PC-3 (cell line): ENCODE results near the gene TP53RK. TPM values are rescaled to one million over a fixed set of nuclear protein-coding genes. Genes with fewer than 3 reads are reported as not detected.

Experiments
- ATAC-seq: fragments of 200-7000 bp; cut with Tn5 transposase; 2 replicates; pipeline ENCODE4 v1.9.1; 2020; ENCODE audit warnings: mild to moderate bottlenecking, moderate library complexity
- BruUV-seq: library from RNA; stranded (reverse); fragments of 400-500 nt; replicated peaks from 2 replicates; lab custom pipeline; 2021; lab: Mats Ljungman, UMichigan
- CTCF ChIA-PET: fragments of 300-600 bp; sonication (Branson Sonifier 250); formaldehyde crosslinking; loops from one replicate; lab custom pipeline; 2022; ENCODE audit warnings: antibody characterized with exemption; lab: Charles Lee
- POLR2A ChIA-PET: fragments of 300-600 bp; sonication (Branson Sonifier 250); formaldehyde crosslinking; loops from one replicate; lab custom pipeline; 2022; ENCODE audit warnings: antibody characterized with exemption; ENCODE audit not compliant: unreplicated experiment; lab: Charles Lee
- DNase-seq: peaks from one replicate; pipeline ENCODE4 v3.0.0-alpha.2; 2015
- H2AFZ ChIP-seq: fragments of 300-600 bp; sonication (generic); 2 replicates; pipeline ENCODE4 v1.6.0; 2016; ENCODE audit warnings: antibody characterized with exemption, low read length
- H3F3A ChIP-seq: fragments of 300-600 bp; sonication (generic); one replicate; pipeline ENCODE4 v1.6.0; 2017; ENCODE audit warnings: antibody characterized with exemption, low read length, control low read depth, mild to moderate bottlenecking; ENCODE audit not compliant: unreplicated experiment
- H3K27ac ChIP-seq: fragments of 300-600 bp; sonication (generic); 2 replicates; pipeline ENCODE4 v1.5.1; 2016; ENCODE audit warnings: mild to moderate bottlenecking, low read length
- H3K27me3 ChIP-seq: fragments of 300-600 bp; sonication (generic); 2 replicates; pipeline ENCODE4 v1.6.1; 2016; ENCODE audit warnings: low read length, mixed read lengths
- H3K36me3 ChIP-seq: fragments of 300-600 bp; sonication (generic); 2 replicates; pipeline ENCODE4 v1.6.1; 2016; ENCODE audit warnings: low read depth, mixed run types, low read length, mixed read lengths
- H3K4me1 ChIP-seq: fragments of 300-600 bp; sonication (generic); 2 replicates; pipeline ENCODE4 v1.5.1; 2016; ENCODE audit warnings: low read length; ENCODE audit not compliant: insufficient read depth
- H3K4me2 ChIP-seq: fragments of 300-600 bp; sonication (generic); 2 replicates; pipeline ENCODE4 v1.6.0; 2016; ENCODE audit warnings: low read length
- H3K4me3 ChIP-seq: fragments of 300-600 bp; sonication (generic); 2 replicates; pipeline ENCODE4 v1.5.1; 2016; ENCODE audit warnings: mild to moderate bottlenecking, low read length, mixed read lengths
- H3K79me2 ChIP-seq: fragments of 300-600 bp; sonication (generic); 2 replicates; pipeline ENCODE4 v1.6.1; 2017; ENCODE audit warnings: low read length, mixed read lengths
- H3K9ac ChIP-seq: fragments of 300-600 bp; sonication (generic); 2 replicates; pipeline ENCODE4 v1.6.0; 2016; ENCODE audit warnings: mild to moderate bottlenecking, low read length
- H3K9me2 ChIP-seq: fragments of 300-600 bp; sonication (generic); replicated peaks from 2 replicates; pipeline ENCODE4 v1.6.1; 2016; ENCODE audit warnings: mixed run types, low read length, mixed read lengths
- H3K9me3 ChIP-seq: fragments of 300-600 bp; sonication (generic); 2 replicates; pipeline ENCODE4 v1.6.1; 2016; ENCODE audit warnings: low read length, mixed read lengths
- H4K20me1 ChIP-seq: fragments of 300-600 bp; sonication (generic); 2 replicates; pipeline ENCODE4 v1.6.1; 2016; ENCODE audit warnings: low read length, mixed read lengths
- EZH2 ChIP-seq: fragments of 300-600 bp; sonication (generic); IDR thresholded peaks from one replicate; pipeline ENCODE4 v1.6.1; 2017; ENCODE audit warnings: antibody characterized with exemption, mild to moderate bottlenecking, low read length; ENCODE audit not compliant: unreplicated experiment
- EZH2phosphoT487 ChIP-seq: fragments of 300-600 bp; sonication (generic); IDR thresholded peaks from 2 replicates; pipeline ENCODE4 v1.6.1; 2018; ENCODE audit warnings: mild to moderate bottlenecking, antibody characterized with exemption, low read length, borderline replicate concordance
- intact Hi-C: fragments of 100-400 bp; cut with micrococcal nuclease; formaldehyde crosslinking; loops from 2 replicates; pipeline ENCODE4 v1.9.0; 2023
- total RNA-seq: library from RNA; depleted of rRNA; stranded (reverse); fragments of >200 nt; gene quantifications from 2 replicates; pipeline ENCODE4 v1.2.3, GENCODE V29; 2014
- TF ChIP-seq, protein P1 (sequence below): fragments of 300-600 bp; sonication (generic); conservative IDR thresholded peaks from 2 replicates; pipeline ENCODE4 v1.5.1; 2017; ENCODE audit warnings: antibody characterized with exemption, low read depth, mild to moderate bottlenecking, low read length

TP53RK gene
- total RNA-seq, 1 experiment from 2014 or later: 41.4 TPM

DNA sequence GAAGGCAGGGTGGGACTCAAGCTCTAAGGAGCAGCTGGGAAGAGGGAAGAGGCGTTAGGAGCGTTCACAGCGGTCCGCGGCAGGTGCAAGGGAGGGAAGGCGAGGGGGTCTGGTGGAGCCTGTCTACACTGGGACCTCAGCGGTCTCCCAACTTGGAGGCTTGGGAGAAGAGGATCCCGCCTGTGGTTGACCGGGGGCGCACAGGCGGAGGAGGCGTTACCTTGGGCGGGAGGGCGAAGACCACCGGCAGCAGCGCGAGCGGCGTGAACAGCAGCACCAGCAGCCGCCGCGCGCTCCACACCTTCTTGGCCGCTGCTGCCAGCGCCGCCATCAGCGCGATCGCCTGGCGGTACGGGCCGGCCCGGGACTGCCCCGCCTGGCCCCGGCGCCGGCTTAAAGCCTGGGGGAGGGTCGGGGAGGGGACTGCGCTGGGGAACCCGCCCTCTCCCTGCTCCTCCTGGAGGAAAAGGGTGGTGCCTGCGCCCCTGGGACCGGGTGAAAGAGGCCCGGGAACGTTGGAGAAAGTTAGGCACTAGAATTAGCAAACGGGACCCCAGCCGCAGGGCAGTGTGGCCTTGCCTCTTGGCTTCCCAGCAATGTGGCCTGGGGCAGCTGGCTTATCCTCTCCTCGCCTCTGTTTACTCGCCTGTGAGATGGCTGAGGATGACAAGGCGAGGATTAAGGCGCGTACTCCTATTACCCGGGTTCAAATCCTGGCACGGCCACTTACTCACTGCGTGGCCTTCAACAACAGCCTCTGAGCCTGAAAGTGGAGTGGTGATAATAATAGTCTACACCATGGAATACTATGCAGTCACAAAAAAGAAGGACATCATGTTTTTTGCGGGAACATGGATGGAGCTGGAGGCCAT lies 37.9 kb downstream of the TP53RK start, which contains the start of gene SLC13A3:
Gene SLC13A3 (minus strand): TSS at position 369 of the 872 bp plus-strand sequence. CDS start 38 bp downstream, at position 331.
- no peak within 1 kb of the TSS for H3K27ac ChIP-seq
- ATAC-seq (no peak), DNase-seq (no peak)
- no peaks in the 10 kb centered on the region for H4K20me1 ChIP-seq
- no peak within 1 kb of the TSS for H3K4me2 ChIP-seq
- POLR2A ChIA-PET: no interaction called here
- CTCF ChIA-PET: no interaction called here
- BruUV-seq: no TSS peak
- no peak within 1 kb of the TSS for H2AFZ ChIP-seq
- intact Hi-C loops: no loop called here
- H3K36me3 ChIP-seq: no peaks in the 10 kb centered on the region
- H3K27me3 ChIP-seq: peaks cover 20% of the 10 kb centered on the region; the same call in 1 of the 2 replicates
- H3K9me2 ChIP-seq: no peaks in the 10 kb centered on the region
- TF ChIP-seq EZH2phosphoT487 (no peak), EZH2 (no peak)
- TF ChIP-seq, protein P1, sequence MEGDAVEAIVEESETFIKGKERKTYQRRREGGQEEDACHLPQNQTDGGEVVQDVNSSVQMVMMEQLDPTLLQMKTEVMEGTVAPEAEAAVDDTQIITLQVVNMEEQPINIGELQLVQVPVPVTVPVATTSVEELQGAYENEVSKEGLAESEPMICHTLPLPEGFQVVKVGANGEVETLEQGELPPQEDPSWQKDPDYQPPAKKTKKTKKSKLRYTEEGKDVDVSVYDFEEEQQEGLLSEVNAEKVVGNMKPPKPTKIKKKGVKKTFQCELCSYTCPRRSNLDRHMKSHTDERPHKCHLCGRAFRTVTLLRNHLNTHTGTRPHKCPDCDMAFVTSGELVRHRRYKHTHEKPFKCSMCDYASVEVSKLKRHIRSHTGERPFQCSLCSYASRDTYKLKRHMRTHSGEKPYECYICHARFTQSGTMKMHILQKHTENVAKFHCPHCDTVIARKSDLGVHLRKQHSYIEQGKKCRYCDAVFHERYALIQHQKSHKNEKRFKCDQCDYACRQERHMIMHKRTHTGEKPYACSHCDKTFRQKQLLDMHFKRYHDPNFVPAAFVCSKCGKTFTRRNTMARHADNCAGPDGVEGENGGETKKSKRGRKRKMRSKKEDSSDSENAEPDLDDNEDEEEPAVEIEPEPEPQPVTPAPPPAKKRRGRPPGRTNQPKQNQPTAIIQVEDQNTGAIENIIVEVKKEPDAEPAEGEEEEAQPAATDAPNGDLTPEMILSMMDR: no peak
- no peaks in the 10 kb centered on the region for H3K9me3 ChIP-seq
- H3K79me2 ChIP-seq: no peaks in the 10 kb centered on the region
- no peaks in the 10 kb centered on the region for H3K4me1 ChIP-seq
- no peaks in the 10 kb centered on the region for H3F3A ChIP-seq
- H3K4me3 ChIP-seq: no peak within 1 kb of the TSS
- no peak within 1 kb of the TSS for H3K9ac ChIP-seq

DNA sequence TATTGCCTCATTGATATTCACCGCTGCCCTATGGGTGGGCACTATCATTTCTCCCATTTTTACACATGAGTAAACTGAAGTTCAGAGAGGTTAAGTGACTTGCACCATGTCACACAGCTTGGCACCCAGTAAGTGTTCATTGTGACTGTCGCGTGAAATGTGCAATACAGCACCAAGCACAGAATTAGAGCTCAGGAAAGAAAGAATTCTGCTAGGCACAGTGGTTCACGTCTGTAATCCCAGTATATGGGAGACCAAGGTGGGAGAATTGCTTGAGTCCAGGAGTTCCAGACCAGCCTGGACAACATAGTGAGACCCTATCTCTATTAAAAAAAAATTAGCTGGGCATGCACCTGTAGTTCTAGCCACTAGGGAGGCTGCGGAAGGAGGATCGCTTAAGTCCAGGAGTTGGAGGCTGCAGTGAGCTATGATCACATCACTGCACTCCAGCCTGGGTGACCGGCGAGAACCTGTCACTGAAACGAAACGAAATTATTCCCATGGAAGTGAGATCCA lies 38.6 kb downstream of the TP53RK start:
- Histone ChIP-seq H3K4me1 (no peaks in the 10 kb centered on the region), H3K9me2 (no peaks in the 10 kb centered on the region), H3K27ac (no peak overlapping the region), H3F3A (no peaks in the 10 kb centered on the region), H3K79me2 (no peaks in the 10 kb centered on the region), H3K9ac (no peak overlapping the region), H4K20me1 (no peaks in the 10 kb centered on the region), H3K4me3 (no peak overlapping the region), H3K9me3 (no peaks in the 10 kb centered on the region), H3K36me3 (no peaks in the 10 kb centered on the region), H2AFZ (no peak overlapping the region), H3K27me3 (peaks cover 24% of the 10 kb centered on the region), H3K4me2 (no peak overlapping the region)
- intact Hi-C loops: no loop called here
- no peak for TF ChIP-seq EZH2phosphoT487
- TF ChIP-seq, protein P1: no peak
- TF ChIP-seq EZH2: no peak
- no peak for DNase-seq
- CTCF ChIA-PET: no interaction called here
- ATAC-seq: no peak
- BruUV-seq: no TSS peak
- POLR2A ChIA-PET: no interaction called here
